Keratinocyte (primary cell): ENCODE data around the gene ADGRB3.

ENCODE experiments used
- EZH2 ChIP-seq: IDR thresholded peaks from one replicate; pipeline ENCODE4 v1.6.1; 2012; ENCODE audit warnings: inconsistent platforms, mild to moderate bottlenecking, low read length, moderate library complexity
- TF ChIP-seq, protein P1 (sequence below), 3 experiments: IDR thresholded peaks in 1 of 3; conservative IDR thresholded peaks in 1 of 3; optimal IDR thresholded peaks in 1 of 3; 2 replicates in 2 of 3; 3 replicates in 1 of 3; pipeline versions ENCODE3 to v1.5.1; 2011; ENCODE audit warnings: low read length in 3 of 3, mild to moderate bottlenecking in 3 of 3, moderate library complexity in 2 of 3, control low read depth in 1 of 3, inconsistent platforms in 1 of 3; ENCODE audit not compliant: insufficient read depth in 2 of 3; ENCODE audit errors: extremely low read depth in 1 of 3

DNA sequence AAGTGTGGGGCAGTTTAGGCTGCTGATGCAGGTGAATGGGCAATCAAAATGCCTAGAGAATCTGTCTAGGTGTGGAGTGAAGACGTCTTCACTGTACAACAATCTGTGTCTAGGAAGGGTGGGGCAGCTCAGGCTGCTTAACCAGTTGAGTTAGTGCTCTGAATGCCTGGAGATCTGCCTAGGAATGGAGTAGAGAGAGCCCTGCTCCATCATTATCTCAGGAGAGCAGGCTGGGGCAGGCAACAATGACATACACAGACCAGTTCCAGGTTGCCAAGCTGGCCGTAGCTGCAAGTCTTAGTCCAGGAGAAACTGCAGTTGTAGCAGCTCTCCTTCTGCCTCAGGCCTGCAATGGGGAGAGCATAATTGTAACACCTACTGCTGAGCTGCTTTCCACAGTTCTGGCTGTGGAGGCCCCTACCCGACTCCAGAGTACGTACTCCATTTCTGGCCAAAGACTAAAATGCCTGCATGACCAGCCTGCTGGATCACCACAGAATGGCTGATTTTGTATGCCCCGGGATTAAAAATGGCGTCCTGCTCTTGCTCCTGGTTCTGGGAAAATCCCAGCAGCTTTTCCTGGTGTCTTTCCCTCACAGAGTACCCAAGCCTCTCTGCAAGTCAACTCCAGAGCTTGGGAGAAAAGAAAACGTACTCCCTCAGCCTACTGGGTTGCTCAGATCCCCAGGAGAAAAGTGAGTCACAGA, 545.4 kb downstream of the ADGRB3 start:
- TF ChIP-seq, protein P1, sequence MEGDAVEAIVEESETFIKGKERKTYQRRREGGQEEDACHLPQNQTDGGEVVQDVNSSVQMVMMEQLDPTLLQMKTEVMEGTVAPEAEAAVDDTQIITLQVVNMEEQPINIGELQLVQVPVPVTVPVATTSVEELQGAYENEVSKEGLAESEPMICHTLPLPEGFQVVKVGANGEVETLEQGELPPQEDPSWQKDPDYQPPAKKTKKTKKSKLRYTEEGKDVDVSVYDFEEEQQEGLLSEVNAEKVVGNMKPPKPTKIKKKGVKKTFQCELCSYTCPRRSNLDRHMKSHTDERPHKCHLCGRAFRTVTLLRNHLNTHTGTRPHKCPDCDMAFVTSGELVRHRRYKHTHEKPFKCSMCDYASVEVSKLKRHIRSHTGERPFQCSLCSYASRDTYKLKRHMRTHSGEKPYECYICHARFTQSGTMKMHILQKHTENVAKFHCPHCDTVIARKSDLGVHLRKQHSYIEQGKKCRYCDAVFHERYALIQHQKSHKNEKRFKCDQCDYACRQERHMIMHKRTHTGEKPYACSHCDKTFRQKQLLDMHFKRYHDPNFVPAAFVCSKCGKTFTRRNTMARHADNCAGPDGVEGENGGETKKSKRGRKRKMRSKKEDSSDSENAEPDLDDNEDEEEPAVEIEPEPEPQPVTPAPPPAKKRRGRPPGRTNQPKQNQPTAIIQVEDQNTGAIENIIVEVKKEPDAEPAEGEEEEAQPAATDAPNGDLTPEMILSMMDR (optimal IDR thresholded peaks at IDR 0.05 in 1 of 3, IDR thresholded peaks at IDR 0.05 in 1 of 3, conservative IDR thresholded peaks at IDR 0.05 in 1 of 3; ENCODE audit: extremely low read depth in 1 of 3, insufficient read depth in 2 of 3, low read length in 3 of 3): no peak
- TF ChIP-seq EZH2: no peak
